ENCODE results near the gene SEZ6L.

The SEZ6L gene

DNA sequence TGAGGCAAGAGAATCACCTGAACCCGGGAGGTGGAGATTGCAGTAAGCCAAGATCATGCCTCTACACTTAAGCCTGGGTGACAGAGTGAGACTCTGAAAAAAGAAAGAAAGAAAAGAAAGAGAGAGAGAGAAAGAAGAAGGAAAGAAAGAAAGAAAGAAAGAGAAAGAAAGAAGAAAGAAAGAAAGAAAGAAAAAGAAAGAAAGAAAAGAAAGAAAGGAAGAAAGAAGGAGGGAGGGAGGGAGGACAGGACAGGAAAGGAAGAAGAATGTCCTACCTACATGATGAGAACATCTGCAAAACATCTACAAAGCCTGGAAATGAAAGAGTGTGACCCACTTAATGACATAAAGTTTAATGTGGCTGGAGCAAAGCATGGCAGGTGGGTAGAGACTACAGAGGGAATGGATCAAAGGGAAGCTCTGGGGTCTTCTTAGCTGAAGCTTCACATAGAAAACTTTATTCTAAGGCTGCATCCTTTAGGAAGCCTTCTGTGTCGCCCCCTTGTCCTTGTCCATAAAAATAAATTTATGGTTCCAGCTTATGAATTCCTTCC lies 147.5 kb downstream of the SEZ6L start:
- Histone ChIP-seq H3K79me2 (ENCODE audit: control insufficient read depth, low read length) (no peaks in the 10 kb centered on the region), H3K27me3 (ENCODE audit: control insufficient read depth, low read length) (no peaks in the 10 kb centered on the region), H3K27ac (ENCODE audit: low read depth, low read length) (no peak overlapping the region), H3K4me1 (ENCODE audit: control insufficient read depth, low read length) (no peaks in the 10 kb centered on the region), H3K9me2 (replicated peaks; ENCODE audit: control insufficient read depth, low read length) (no peaks in the 10 kb centered on the region), H3K4me3 (ENCODE audit: low read length) (no peak overlapping the region), H3K9me3 (ENCODE audit: control insufficient read depth, insufficient read depth, low read length) (no peaks in the 10 kb centered on the region), H3F3A (ENCODE audit: control insufficient read depth, insufficient read depth) (no peaks in the 10 kb centered on the region), H4K20me1 (ENCODE audit: control insufficient read depth, insufficient read depth, low read depth, low read length) (no peaks in the 10 kb centered on the region), H3K4me2 (ENCODE audit: low read length) (no peak overlapping the region), H3K36me3 (ENCODE audit: control insufficient read depth, low read length) (no peaks in the 10 kb centered on the region)
- TF ChIP-seq EZH2phosphoT487 (IDR thresholded peaks at IDR 0.05; ENCODE audit: borderline replicate concordance, low read length), result no peak
- TF ChIP-seq, protein P1, sequence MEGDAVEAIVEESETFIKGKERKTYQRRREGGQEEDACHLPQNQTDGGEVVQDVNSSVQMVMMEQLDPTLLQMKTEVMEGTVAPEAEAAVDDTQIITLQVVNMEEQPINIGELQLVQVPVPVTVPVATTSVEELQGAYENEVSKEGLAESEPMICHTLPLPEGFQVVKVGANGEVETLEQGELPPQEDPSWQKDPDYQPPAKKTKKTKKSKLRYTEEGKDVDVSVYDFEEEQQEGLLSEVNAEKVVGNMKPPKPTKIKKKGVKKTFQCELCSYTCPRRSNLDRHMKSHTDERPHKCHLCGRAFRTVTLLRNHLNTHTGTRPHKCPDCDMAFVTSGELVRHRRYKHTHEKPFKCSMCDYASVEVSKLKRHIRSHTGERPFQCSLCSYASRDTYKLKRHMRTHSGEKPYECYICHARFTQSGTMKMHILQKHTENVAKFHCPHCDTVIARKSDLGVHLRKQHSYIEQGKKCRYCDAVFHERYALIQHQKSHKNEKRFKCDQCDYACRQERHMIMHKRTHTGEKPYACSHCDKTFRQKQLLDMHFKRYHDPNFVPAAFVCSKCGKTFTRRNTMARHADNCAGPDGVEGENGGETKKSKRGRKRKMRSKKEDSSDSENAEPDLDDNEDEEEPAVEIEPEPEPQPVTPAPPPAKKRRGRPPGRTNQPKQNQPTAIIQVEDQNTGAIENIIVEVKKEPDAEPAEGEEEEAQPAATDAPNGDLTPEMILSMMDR (IDR thresholded peaks at IDR 0.05; ENCODE audit: low read depth, low read length, poor library complexity, severe bottlenecking), result no peak

DNA sequence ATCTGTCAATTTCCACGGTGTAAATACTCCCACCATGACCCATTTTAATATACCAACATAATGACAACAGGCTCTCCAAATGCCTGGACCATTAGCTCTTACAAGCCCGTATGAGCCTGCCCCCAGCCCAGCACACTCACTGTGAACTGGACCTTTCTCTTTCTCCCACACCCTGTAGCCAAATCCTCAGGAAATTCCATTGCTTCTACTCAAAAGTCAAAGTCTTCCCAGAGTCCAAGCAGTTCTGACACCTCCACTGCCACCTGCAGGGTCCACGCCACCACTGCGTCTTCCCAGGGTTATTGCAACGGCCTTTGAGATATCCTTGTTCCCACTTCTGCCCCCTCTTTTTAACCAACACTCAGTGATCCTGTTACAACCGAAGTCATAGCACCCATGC lies 149.7 kb downstream of the SEZ6L start:
- H3K9me3 ChIP-seq (ENCODE audit: control insufficient read depth, insufficient read depth, low read length), result no peaks in the 10 kb centered on the region
- H4K20me1 ChIP-seq (ENCODE audit: control insufficient read depth, insufficient read depth, low read depth, low read length), result no peaks in the 10 kb centered on the region
- no peaks in the 10 kb centered on the region for H3K4me1 ChIP-seq (ENCODE audit: control insufficient read depth, low read length)
- no peaks in the 10 kb centered on the region for H3K36me3 ChIP-seq (ENCODE audit: control insufficient read depth, low read length)
- no peaks in the 10 kb centered on the region for H3F3A ChIP-seq (ENCODE audit: control insufficient read depth, insufficient read depth)
- no peak for TF ChIP-seq EZH2phosphoT487 (IDR thresholded peaks at IDR 0.05; ENCODE audit: borderline replicate concordance, low read length)
- TF ChIP-seq, protein P1 (IDR thresholded peaks at IDR 0.05; ENCODE audit: low read depth, low read length, poor library complexity, severe bottlenecking), result peak; percentile 34
- no peaks in the 10 kb centered on the region for H3K79me2 ChIP-seq (ENCODE audit: control insufficient read depth, low read length)
- H3K4me3 ChIP-seq (ENCODE audit: low read length), result no peak overlapping the region
- no peaks in the 10 kb centered on the region for H3K9me2 ChIP-seq (replicated peaks; ENCODE audit: control insufficient read depth, low read length)
- H3K27me3 ChIP-seq (ENCODE audit: control insufficient read depth, low read length), result no peaks in the 10 kb centered on the region; the same call in 1 of the 2 replicates
- no peak overlapping the region for H3K27ac ChIP-seq (ENCODE audit: low read depth, low read length)
- H3K4me2 ChIP-seq (ENCODE audit: low read length), result no peak overlapping the region

DNA sequence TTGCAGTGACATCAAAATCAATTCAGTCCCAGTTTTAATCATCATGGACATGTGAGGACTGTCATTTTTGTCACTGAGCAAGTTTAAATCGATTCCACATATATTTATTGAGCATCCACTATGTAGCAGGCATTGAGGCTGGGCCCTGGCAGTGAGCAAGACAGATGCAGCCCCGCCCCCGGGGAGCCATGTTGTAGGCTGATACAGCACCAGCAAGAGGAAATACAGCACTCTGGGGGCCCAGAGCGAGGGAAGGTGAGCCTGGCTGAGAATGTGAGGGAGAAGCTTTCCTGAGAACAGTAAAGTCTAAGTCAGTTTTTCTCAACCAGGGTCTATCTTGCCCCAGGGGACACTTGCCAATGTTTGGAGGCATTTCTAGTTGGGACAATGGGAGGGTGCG lies 151.2 kb downstream of the SEZ6L start:
- no peak overlapping the region for H3K27ac ChIP-seq (ENCODE audit: low read depth, low read length)
- no peaks in the 10 kb centered on the region for H3K9me2 ChIP-seq (replicated peaks; ENCODE audit: control insufficient read depth, low read length)
- no peaks in the 10 kb centered on the region for H3F3A ChIP-seq (ENCODE audit: control insufficient read depth, insufficient read depth)
- no peaks in the 10 kb centered on the region for H3K36me3 ChIP-seq (ENCODE audit: control insufficient read depth, low read length)
- no peaks in the 10 kb centered on the region for H3K79me2 ChIP-seq (ENCODE audit: control insufficient read depth, low read length)
- H3K4me3 ChIP-seq (ENCODE audit: low read length), result no peak overlapping the region
- no peak for TF ChIP-seq EZH2phosphoT487 (IDR thresholded peaks at IDR 0.05; ENCODE audit: borderline replicate concordance, low read length)
- TF ChIP-seq, protein P1 (IDR thresholded peaks at IDR 0.05; ENCODE audit: low read depth, low read length, poor library complexity, severe bottlenecking), result no peak
- no peaks in the 10 kb centered on the region for H3K9me3 ChIP-seq (ENCODE audit: control insufficient read depth, insufficient read depth, low read length)
- H3K4me1 ChIP-seq (ENCODE audit: control insufficient read depth, low read length), result no peaks in the 10 kb centered on the region
- H3K4me2 ChIP-seq (ENCODE audit: low read length), result no peak overlapping the region
- H4K20me1 ChIP-seq (ENCODE audit: control insufficient read depth, insufficient read depth, low read depth, low read length), result no peaks in the 10 kb centered on the region
- H3K27me3 ChIP-seq (ENCODE audit: control insufficient read depth, low read length), result peaks cover 3% of the 10 kb centered on the region; the same call in 1 of the 2 replicates
